ENCODE measurements around the gene PTP4A1. TPM values are rescaled to one million over a fixed set of nuclear protein-coding genes. Genes with fewer than 3 reads are reported as not detected.

Gene PTP4A1
- total RNA-seq, 1 donor from 2014 or later = 31.3 TPM

DNA sequence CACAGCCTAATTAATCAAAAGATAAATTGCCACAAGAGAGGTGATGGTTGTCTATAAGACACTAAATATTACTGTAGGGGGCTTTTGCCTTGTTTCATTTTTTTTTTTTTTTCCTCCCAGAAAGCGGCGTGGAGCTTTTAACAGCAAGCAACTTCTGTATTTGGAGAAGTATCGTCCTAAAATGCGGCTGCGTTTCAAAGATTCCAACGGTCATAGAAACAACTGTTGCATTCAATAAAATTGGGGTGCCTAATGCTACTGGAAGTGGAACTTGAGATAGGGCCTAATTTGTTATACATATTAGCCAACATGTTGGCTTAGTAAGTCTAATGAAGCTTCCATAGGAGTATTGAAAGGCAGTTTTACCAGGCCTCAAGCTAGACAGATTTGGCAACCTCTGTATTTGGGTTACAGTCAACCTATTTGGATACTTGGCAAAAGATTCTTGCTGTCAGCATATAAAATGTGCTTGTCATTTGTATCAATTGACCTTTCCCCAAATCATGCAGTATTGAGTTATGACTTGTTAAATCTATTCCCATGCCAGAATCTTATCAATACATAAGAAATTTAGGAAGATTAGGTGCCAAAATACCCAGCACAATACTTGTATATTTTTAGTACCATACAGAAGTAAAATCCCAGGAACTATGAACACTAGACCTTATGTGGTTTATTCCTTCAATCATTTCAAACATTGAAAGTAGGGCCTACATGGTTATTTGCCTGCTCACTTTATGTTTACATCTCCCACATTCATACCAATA, 7.8 kb downstream of the PTP4A1 start:
- Mint-ChIP-seq H3K4me3 (no peak overlapping the region), H3K36me3 (peaks cover 32% of the 10 kb centered on the region), H3K27ac (no peak overlapping the region), H3K4me1 (peaks cover 9% of the 10 kb centered on the region), H3K9me3 (no peaks in the 10 kb centered on the region), H3K27me3 (ENCODE audit: insufficient read depth, low read depth) (no peaks in the 10 kb centered on the region)
- Histone ChIP-seq H2AFZ (replicated peaks) (no peak overlapping the region), H3K79me2 (ENCODE audit: low read depth) (peaks cover 48% of the 10 kb centered on the region), H3K9me3 (ENCODE audit: low read depth) (no peaks in the 10 kb centered on the region), H3F3A (ENCODE audit: low read depth) (peaks cover 52% of the 10 kb centered on the region), H3K36me3 (peaks cover 54% of the 10 kb centered on the region), H3K27ac (no peak overlapping the region), H3K27me3 (no peaks in the 10 kb centered on the region), H3K4me3 (no peak overlapping the region), H4K20me1 (ENCODE audit: low read depth) (peaks cover 50% of the 10 kb centered on the region), H3K9ac (no peak overlapping the region), H3K4me2 (no peak overlapping the region), H3K4me1 (peaks cover 9% of the 10 kb centered on the region)
- DNase-seq (ENCODE audit: low spot score) = no peak
- TF ChIP-seq EZH2phosphoT487 (IDR thresholded peaks at IDR 0.05) (no peak), EZH2 (IDR thresholded peaks at IDR 0.05) (no peak)
- TF ChIP-seq, protein P1, sequence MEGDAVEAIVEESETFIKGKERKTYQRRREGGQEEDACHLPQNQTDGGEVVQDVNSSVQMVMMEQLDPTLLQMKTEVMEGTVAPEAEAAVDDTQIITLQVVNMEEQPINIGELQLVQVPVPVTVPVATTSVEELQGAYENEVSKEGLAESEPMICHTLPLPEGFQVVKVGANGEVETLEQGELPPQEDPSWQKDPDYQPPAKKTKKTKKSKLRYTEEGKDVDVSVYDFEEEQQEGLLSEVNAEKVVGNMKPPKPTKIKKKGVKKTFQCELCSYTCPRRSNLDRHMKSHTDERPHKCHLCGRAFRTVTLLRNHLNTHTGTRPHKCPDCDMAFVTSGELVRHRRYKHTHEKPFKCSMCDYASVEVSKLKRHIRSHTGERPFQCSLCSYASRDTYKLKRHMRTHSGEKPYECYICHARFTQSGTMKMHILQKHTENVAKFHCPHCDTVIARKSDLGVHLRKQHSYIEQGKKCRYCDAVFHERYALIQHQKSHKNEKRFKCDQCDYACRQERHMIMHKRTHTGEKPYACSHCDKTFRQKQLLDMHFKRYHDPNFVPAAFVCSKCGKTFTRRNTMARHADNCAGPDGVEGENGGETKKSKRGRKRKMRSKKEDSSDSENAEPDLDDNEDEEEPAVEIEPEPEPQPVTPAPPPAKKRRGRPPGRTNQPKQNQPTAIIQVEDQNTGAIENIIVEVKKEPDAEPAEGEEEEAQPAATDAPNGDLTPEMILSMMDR (IDR thresholded peaks at IDR 0.05) = no peak

DNA sequence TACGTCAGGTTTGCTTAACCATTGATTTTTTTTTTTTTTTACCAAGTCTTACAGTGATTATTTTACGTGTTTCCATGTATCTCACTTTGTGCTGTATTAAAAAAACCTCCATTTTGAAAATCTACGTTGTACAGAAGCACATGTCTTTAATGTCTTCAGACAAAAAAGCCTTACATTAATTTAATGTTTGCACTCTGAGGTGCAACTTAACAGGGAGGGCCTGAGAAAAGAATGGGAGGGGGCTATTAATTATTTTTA, 8.4 kb downstream of the PTP4A1 start:
- Histone ChIP-seq H3F3A (ENCODE audit: low read depth) (peaks cover 52% of the 10 kb centered on the region), H4K20me1 (ENCODE audit: low read depth) (peaks cover 45% of the 10 kb centered on the region), H3K4me2 (no peak overlapping the region), H3K27ac (no peak overlapping the region), H3K9ac (no peak overlapping the region), H3K9me3 (ENCODE audit: low read depth) (no peaks in the 10 kb centered on the region), H3K27me3 (no peaks in the 10 kb centered on the region), H3K4me1 (peaks cover 3% of the 10 kb centered on the region), H3K4me3 (no peak overlapping the region), H3K36me3 (peaks cover 54% of the 10 kb centered on the region), H2AFZ (replicated peaks) (no peak overlapping the region), H3K79me2 (ENCODE audit: low read depth) (peaks cover 43% of the 10 kb centered on the region)
- TF ChIP-seq, protein P1 (IDR thresholded peaks at IDR 0.05) = no peak
- no peak for TF ChIP-seq EZH2 (IDR thresholded peaks at IDR 0.05)
- TF ChIP-seq EZH2phosphoT487 (IDR thresholded peaks at IDR 0.05) = no peak
- H3K4me3 Mint-ChIP-seq = no peak overlapping the region
- H3K9me3 Mint-ChIP-seq = no peaks in the 10 kb centered on the region
- peaks cover 6% of the 10 kb centered on the region for H3K4me1 Mint-ChIP-seq
- no peaks in the 10 kb centered on the region for H3K27me3 Mint-ChIP-seq (ENCODE audit: insufficient read depth, low read depth)
- H3K27ac Mint-ChIP-seq = no peak overlapping the region
- no peak for DNase-seq (ENCODE audit: low spot score)
- peaks cover 32% of the 10 kb centered on the region for H3K36me3 Mint-ChIP-seq

DNA sequence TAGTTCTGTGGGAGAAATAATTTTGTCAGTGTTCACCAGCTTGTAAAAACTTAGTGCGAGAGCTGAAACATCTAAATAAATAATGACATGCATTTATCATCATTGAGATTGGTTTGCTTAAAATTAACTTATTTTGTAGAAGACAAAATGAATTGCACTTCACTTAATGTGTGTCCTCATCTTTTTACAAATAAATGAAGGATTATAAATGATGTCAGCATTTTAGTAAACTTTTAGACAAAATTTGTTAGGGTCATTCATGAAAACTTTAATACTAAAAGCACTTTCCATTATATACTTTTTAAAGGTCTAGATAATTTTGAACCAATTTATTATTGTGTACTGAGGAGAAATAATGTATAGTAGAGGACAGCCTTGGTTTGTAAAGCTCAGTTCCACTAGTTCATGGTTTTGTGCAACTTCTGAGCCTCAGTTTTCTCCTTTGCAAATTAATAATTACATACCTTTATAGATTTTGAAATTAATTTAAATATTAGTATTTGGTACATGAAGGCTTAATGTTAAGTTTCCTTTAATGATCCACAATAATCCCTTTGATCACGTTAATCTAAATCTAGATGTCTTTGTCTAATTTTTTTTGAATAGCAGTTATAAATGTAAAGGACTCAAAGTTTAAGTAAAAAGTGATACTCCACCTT, 9.2 kb downstream of the PTP4A1 start:
- no peak overlapping the region for H3K4me3 Mint-ChIP-seq
- Histone ChIP-seq H3K9ac (no peak overlapping the region), H3K4me1 (no peaks in the 10 kb centered on the region), H3K36me3 (peaks cover 49% of the 10 kb centered on the region), H3K4me3 (no peak overlapping the region), H3K4me2 (no peak overlapping the region), H3K9me3 (ENCODE audit: low read depth) (no peaks in the 10 kb centered on the region), H4K20me1 (ENCODE audit: low read depth) (peaks cover 37% of the 10 kb centered on the region), H3K79me2 (ENCODE audit: low read depth) (peaks cover 34% of the 10 kb centered on the region), H3K27ac (no peak overlapping the region), H3F3A (ENCODE audit: low read depth) (peaks cover 52% of the 10 kb centered on the region), H3K27me3 (no peaks in the 10 kb centered on the region), H2AFZ (replicated peaks) (no peak overlapping the region)
- no peaks in the 10 kb centered on the region for H3K4me1 Mint-ChIP-seq
- TF ChIP-seq, protein P1 (IDR thresholded peaks at IDR 0.05) = no peak
- TF ChIP-seq EZH2phosphoT487 (IDR thresholded peaks at IDR 0.05) (no peak), EZH2 (IDR thresholded peaks at IDR 0.05) (no peak)
- no peaks in the 10 kb centered on the region for H3K27me3 Mint-ChIP-seq (ENCODE audit: insufficient read depth, low read depth)
- peaks cover 28% of the 10 kb centered on the region for H3K36me3 Mint-ChIP-seq
- H3K9me3 Mint-ChIP-seq = no peaks in the 10 kb centered on the region
- DNase-seq (ENCODE audit: low spot score) = no peak
- no peak overlapping the region for H3K27ac Mint-ChIP-seq
